Pons (tissue), 1 donor: ENCODE data around the gene CWC22.
"Not testable (repeated sequence)": the region's sequence is repeated elsewhere in the genome, so short reads cannot be mapped to it uniquely, and the experiment has no call there.

Experiments used
- DNase-seq: peaks from one replicate; pipeline ENCODE4 v3.0.0-alpha.2; 2016; ENCODE audit warnings: low spot score

The CWC22 gene

DNA sequence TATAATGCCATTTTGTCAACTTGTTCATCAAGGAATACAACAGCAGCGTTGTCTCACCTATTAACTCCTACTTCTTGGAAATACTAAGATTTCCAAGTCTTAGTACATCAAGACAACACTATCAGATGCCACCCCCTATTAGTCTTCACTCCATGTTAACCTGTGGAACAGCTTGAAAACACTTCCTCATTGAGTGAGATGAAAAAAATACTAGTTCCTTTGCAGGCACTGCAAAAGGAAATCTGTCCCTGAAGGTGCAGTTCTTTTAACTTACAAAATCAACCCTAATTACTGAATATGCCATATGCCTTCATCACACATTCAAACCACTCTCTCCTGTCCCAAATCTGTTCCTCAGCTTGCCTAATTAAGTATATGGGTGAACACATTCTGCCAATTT is 4.0 kb downstream of the CWC22 start:
- no peak for DNase-seq

DNA sequence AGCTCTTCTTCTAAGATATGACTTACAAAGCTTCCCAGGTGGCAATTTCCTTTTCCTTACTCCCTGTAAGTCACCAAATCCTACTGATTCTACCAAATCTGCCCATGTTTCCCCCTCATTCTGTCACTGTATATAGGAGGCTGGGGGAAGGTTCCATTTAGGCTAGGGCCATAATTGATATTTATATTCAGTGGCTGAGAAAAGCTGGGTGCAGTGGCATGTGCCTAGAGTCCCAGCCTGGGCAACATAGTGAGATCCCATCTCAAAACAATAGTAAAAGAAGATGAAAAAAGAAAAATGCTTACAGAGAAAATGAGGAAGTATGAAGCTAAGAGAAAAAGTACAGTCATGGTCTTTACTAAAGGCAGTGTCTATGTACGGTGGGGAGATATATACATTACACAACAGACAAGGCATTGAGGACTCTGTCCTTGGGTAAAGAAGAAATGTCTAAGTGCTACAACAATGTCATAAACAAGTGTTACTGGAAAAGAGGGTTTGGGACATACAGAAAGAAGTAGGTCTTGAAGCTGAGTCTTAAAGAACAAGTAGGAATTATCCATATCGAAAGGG is 4.8 kb downstream of the CWC22 start:
- DNase-seq = no peak

- DNase-seq = no peak
Measured at GRCh38 chr2:180001726-180002125, 5.4 kb downstream of the CWC22 start.

DNA sequence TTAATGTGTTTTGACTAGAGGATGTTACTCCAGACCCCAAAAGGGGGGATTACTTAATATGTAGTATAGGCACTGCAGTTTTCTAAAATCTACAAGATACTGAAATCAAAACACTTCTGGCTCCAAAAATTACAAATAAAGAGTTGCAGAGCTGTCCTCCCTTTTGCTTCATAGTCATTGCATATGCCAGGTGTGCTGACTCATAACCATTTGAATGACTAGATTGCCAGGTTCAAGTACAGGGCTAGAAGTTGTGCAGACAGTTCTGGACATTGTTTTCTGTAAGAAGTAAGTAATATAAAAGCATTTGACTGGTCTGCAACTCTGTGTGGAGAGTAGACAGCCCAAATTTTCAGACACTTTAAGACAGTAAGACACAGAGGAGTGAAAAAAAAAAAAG is 6.7 kb downstream of the CWC22 start:
- DNase-seq = no peak

- DNase-seq = no peak
Measured at GRCh38 chr2:179999000-179999399, 8.1 kb downstream of the CWC22 start.

GRCh38 chr2:179995741-179996515 is 11.2 kb downstream of the CWC22 start:
- DNase-seq = no peak

- DNase-seq = no peak
Measured at GRCh38 chr2:179991344-179991743, 15.8 kb downstream of the CWC22 start.

DNA sequence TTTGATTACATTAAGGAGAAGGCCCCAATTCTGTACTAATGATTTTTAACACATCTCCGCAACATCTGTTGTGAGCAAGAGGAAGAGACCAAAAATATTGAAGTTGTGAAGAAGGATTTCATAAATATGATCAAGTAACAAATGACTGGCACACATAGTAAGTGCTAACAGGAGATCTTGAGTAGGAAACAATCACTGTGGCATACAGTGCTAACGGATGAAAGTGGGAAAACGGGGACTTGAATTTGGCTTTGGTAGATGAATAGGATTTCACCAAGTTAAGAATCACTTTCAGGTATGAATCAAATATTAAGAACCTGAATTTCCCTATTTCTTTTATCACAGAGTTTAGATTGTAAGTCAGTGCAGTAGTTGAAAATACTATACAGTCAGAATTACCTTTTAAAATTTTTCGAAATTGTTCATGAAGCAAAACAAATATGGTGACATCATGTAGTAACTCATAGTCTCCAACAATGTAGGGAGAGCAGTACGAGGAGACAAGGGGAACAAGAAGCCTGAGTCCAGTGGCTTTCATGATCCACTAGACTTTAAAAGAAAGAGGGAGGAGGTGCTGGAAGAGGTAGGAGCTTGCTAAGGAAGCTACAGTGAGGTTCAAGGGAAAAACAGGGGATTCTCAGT is 16.3 kb downstream of the CWC22 start:
- DNase-seq = no peak

DNA sequence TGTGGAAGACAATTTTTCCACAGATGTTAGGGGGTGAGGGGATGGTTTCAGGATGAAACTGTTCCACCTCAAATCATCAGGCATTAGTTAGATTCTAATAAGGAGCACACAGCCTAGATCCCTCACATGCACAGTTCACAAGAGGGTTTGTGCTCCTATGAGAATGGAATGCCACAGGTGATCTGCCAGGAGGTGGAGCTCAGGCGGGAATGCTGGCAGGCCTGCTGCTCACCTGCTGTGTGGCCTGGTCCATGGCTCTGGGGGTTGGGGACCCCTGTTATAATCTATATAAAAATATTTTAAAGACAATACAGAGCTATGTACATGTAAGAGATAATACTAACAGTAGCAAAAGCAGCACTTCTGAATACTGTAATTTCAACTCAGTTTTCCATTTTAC is 19.2 kb downstream of the CWC22 start:
- DNase-seq = no peak

DNA sequence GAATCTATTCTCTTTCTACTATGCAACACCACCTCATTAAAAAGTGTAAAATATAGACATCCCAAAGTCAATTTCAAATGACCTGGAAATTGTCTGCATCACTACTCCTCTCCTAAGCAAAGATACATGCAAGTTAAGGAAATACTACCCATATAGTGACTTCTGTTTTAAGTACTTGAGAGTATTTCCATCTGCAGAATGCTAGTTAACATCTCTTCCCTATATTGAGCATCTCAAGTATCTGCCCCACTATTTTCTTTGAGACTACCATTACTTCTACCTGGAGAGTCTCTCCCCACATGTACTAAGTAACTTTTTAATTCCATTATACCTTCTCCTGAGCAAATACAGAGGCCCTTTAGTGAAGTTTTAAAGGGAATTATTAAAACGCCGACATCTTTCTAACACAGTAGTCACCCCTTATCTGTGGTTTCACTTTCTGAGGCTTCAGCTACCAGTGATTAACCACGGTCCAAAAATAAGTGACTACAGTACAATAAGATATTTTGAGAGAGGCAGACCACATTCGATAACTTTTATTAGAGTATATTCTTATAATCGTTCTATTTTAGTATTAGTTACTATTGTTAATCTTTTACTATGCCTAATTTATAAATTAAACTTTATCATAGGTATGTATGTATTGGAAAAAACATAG is 21.8 kb downstream of the CWC22 start:
- no peak for DNase-seq

DNA sequence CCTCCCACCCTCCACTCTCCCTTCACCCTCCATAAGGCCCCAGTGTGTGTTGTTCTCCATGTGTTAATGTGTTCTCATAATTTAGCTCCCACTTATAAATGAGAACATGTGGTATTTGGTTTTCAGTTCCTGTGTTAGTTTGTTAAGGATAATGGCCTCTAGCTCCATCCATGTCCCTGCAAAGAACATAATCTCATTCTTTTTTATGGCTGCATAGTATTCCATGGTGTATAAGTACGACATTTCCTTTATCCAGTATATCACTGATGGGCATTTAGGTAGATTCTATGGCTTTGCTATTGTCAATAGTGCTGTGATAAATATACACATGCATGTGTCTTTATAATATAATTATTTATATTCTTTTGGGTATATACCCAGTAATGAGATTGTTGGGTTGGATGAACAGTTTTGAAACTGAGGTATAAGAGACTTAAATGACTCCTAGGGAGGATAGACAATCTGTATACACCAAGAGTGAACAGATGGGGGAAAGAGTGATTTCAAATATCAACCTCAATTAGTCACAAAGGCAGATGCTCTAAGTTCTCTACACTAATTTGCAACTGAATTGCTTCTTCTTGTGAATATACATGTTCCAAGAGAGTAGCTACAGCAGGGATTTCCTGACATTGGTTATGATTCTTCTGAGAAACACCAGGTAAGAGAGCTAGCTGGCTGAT is 23.7 kb downstream of the CWC22 start:
- DNase-seq = no peak

GRCh38 chr2:179981085-179981484 is 26.0 kb downstream of the CWC22 start:
- DNase-seq = no peak

GRCh38 chr2:179974761-179975160 is 32.3 kb downstream of the CWC22 start:
- DNase-seq = no peak

DNA sequence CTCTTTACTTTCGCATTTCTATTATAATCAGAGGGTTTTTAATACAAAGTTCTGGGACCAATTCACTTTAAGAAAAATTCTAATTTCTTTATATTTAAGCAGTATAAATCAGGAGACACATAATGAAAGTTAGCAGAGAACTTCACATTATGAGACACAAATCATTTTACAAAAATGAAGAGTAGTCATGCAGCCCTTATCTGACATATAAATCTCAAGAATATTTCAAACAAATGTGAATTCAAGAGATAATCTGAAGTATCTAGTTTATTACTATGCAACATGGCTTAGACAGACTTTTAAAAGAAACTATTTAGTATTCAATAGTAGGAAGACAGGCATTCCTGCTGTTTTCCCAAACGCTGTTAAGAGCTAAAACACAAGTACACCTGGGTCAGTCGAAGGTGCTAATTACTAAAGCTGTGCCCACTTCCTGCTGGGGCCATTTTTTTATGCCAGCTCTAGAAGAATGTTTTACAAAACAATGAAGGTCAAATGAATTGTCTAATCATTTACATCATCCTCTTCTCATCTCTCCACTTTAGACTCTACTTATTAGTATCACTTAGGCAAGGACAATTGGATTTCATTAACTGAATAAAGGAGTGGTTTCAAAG is 40.2 kb downstream of the CWC22 start:
- no peak for DNase-seq

DNA sequence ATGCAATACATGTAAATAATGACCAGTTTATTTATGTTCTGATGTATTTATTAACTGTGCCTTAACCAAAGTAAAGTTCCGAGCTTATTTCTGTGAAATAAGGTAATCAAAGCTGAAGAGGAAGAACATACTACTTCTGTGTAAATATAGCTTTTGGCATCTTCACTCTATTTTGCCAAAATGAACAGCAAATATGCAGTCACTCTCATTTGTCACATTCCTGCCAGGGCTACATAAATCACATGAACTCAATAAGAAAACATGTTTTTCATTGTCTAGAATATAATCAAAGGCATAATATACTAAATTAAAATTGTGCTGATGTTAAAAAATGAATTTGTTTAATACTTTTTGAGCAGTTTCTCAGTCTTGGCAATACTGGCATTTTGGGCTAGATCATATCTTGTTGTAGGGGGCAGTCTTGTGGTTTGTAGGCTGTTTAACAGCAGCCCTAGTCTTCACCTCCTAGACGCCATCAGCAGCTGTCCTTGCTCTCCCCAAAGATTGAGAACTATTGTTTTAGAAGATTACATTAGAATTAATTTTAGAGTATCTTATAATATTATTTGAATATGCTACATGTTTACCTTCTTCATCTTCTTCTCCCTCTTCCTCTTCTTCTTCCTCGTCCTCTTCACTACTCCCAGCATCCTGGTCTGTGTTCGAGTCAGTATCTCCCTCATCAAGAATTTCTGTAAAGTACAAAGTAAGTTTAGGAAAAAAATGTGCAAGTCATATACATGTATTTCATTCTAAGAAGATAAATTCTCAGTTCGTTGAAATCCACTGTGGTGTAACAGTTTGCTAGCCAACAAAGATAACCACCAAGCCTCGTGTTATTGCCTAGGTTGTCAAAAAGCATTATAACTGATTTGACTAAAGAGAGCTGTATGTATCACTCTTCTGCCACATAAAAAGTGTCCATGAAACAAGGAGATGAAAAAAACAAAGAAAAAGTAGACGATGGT is 41.5 kb downstream of the CWC22 start:
- no peak for DNase-seq

DNA sequence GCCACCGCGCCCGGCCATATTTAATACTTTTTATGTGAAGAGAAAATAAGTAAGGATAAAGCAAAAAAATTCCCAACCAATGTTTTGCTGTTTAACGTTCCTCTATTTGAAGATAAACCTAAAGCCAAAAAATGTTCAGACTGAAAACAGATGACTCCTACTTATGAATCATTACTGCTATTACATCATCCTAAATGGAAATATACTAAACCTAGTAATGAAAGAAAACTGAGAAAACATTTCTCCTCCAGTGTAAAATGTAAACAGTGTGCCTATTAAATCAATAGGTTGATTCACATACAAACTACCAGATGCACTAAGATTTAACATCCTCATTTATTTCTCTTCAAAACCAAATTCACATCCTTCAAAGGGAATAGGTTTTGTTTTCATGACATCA is 43.5 kb downstream of the CWC22 start:
- no peak for DNase-seq

GRCh38 chr2:179958251-179958650 is 48.8 kb downstream of the CWC22 start:
- not testable (repeated sequence) for DNase-seq

- no peak for DNase-seq
Measured at GRCh38 chr2:179954026-179954425, 53.1 kb downstream of the CWC22 start.

DNA sequence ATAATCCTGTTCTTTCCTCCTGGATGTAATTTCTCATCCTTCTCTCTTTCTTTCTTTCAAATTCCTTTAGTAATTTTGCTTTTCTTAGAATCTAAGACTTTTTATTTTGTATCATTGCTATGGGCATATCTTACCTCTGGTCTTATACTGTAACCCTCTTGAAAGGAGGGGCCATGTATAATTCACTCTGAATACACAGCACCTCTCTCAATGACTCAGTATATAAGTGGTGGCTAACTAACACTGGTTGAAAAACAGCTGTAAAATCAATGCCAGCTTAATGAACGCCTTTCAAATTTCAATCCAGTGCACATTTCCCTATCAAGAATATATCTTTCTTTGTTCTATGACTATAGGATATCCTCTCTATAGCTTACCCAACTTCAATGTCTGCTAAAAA is 53.7 kb downstream of the CWC22 start:
- no peak for DNase-seq

DNA sequence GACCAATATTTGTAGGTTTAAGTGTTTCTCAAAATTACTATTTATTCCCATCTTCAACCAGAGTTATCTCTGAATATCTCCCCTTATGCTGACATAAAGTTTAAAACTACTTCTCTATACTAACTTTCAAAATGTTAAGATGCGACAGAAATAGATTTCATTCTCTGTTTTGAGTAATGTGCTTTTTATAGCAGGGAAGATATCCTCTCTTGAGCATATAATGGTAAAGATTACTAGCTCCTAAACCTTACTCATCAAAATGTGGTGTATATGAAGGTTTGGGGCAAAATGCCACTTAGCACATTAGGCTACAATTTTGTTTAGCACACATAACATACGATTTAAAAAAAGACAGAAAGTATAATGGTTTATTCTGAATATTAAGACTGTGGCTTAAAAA is 54.4 kb downstream of the CWC22 start:
- DNase-seq = no peak

GRCh38 chr2:179951680-179952079 is 55.4 kb downstream of the CWC22 start:
- no peak for DNase-seq
